Endothelial cell of umbilical vein (primary cell): Measurements from ENCODE around the gene CMSS1. TPM values are rescaled to one million over a fixed set of nuclear protein-coding genes. Genes with fewer than 3 reads are reported as not detected.

Source experiments
- BruUV-seq: library from RNA; stranded (reverse); fragments of 400-500 nt; replicated peaks from 2 replicates; lab custom pipeline; 2021; lab: Mats Ljungman, UMichigan
- CTCF ChIA-PET: fragments of 300-600, 350-600 bp; sonication (Branson Sonifier 250); formaldehyde crosslinking; loops from one replicate; lab custom pipeline; 2021; ENCODE audit warnings: antibody characterized with exemption, inconsistent platforms; lab: Charles Lee
- POLR2A ChIA-PET: fragments of 300-600, 350-600 bp; sonication (Branson Sonifier 250); formaldehyde crosslinking; loops from one replicate; lab custom pipeline; 2021; ENCODE audit warnings: antibody characterized with exemption, inconsistent platforms; lab: Charles Lee
- DNase-seq: peaks from one replicate; pipeline ENCODE4 v3.0.0-alpha.2; 2011; ENCODE audit warnings: low read depth, low spot score
- FAIRE-seq: peaks from 2 replicates; lab custom pipeline; 2011; peaks lifted over from hg19 to GRCh38; lab: Jason Lieb, UNC
- H2AFZ ChIP-seq: 2 replicates; pipeline ENCODE4 v1.6.0; 2012; ENCODE audit warnings: low read depth, low read length, control low read depth, inconsistent platforms
- H3K27ac ChIP-seq: 2 replicates; pipeline ENCODE4 v1.5.1; 2011; ENCODE audit warnings: low read depth, mild to moderate bottlenecking, control low read depth, low read length, moderate library complexity; ENCODE audit not compliant: insufficient read depth
- H3K27me3 ChIP-seq, 2 experiments: 2 replicates each; pipeline versions ENCODE4 v1.6.0 to v1.6.1; 2011; ENCODE audit warnings: low read length in 2 of 2, mixed read lengths in 1 of 2; ENCODE audit not compliant: control insufficient read depth in 2 of 2, insufficient read depth in 2 of 2
- H3K36me3 ChIP-seq, 2 experiments: 2 replicates in 1 of 2; 3 replicates in 1 of 2; pipeline ENCODE4 v1.5.1; 2011; ENCODE audit warnings: low read length in 2 of 2, mild to moderate bottlenecking in 1 of 2, moderate library complexity in 1 of 2; ENCODE audit not compliant: control insufficient read depth in 2 of 2, insufficient read depth in 2 of 2; ENCODE audit errors: extremely low read depth in 1 of 2
- H3K4me1 ChIP-seq: 3 replicates; pipeline ENCODE4 v1.5.1; 2011; ENCODE audit warnings: mild to moderate bottlenecking, low read length; ENCODE audit not compliant: control insufficient read depth, insufficient read depth; ENCODE audit errors: extremely low read depth
- H3K4me2 ChIP-seq: 2 replicates; pipeline ENCODE4 v1.6.1; 2011; ENCODE audit warnings: low read length, control low read depth, mixed read lengths; ENCODE audit not compliant: insufficient read depth
- H3K4me3 ChIP-seq, 3 experiments: fragments of 200-600 bp in 1 of 3; sonication (generic), shearing (Covaris generic) in 1 of 3; replicated peaks in 1 of 3; 2 replicates each; pipeline ENCODE4 v1.5.1; 2011 to 2016; ENCODE audit warnings: control low read depth in 3 of 3, low read length in 3 of 3, mild to moderate bottlenecking in 2 of 3, inconsistent platforms in 1 of 3, low read depth in 1 of 3, moderate library complexity in 1 of 3; ENCODE audit not compliant: insufficient read depth in 1 of 3
- H3K79me2 ChIP-seq: 2 replicates; pipeline ENCODE4 v1.6.0; 2012; ENCODE audit warnings: low read length, inconsistent platforms; ENCODE audit not compliant: control insufficient read depth, insufficient read depth
- H3K9ac ChIP-seq: replicated peaks from 2 replicates; pipeline ENCODE3; 2011; ENCODE audit warnings: low read length, control low read depth; ENCODE audit not compliant: insufficient read depth; ENCODE audit errors: extremely low read depth
- H3K9me1 ChIP-seq: replicated peaks from 3 replicates; pipeline ENCODE4 v1.6.0; 2011; ENCODE audit warnings: mild to moderate bottlenecking, low read length; ENCODE audit not compliant: control insufficient read depth, insufficient read depth; ENCODE audit errors: extremely low read depth
- H3K9me3 ChIP-seq: replicated peaks from 2 replicates; pipeline ENCODE4 v1.5.1; 2012; ENCODE audit warnings: low read length, inconsistent platforms; ENCODE audit not compliant: control insufficient read depth, insufficient read depth
- H4K20me1 ChIP-seq: replicated peaks from 2 replicates; pipeline ENCODE3; 2011; ENCODE audit warnings: mild to moderate bottlenecking, low read length; ENCODE audit not compliant: control insufficient read depth, insufficient read depth; ENCODE audit errors: extremely low read depth
- EZH2 ChIP-seq: IDR thresholded peaks from 2 replicates; pipeline ENCODE4 v1.6.1; 2012; ENCODE audit warnings: borderline replicate concordance, low read depth, mild to moderate bottlenecking, moderate library complexity, low read length, inconsistent platforms; ENCODE audit not compliant: severe bottlenecking
- FOS ChIP-seq: IDR thresholded peaks from 2 replicates; pipeline ENCODE4 v1.6.1; 2011; ENCODE audit warnings: mild to moderate bottlenecking, low read length, moderate library complexity, borderline replicate concordance; ENCODE audit not compliant: insufficient read depth
- GATA2 ChIP-seq: IDR thresholded peaks from 2 replicates; pipeline ENCODE4 v1.7.0; 2011; ENCODE audit warnings: low read depth, mild to moderate bottlenecking, moderate library complexity, mixed read lengths, low read length; ENCODE audit not compliant: insufficient read length, insufficient read depth
- JUN ChIP-seq: IDR thresholded peaks from 2 replicates; pipeline ENCODE4 v1.6.1; 2011; ENCODE audit warnings: borderline replicate concordance, low read depth; ENCODE audit not compliant: insufficient read length, insufficient read depth
- MYC ChIP-seq: IDR thresholded peaks from one replicate; pipeline ENCODE4 v1.6.1; 2011; ENCODE audit warnings: mild to moderate bottlenecking, low read depth, low read length
- POLR2A ChIP-seq: IDR thresholded peaks from 2 replicates; pipeline ENCODE4 v1.6.1; 2012; ENCODE audit warnings: low read depth, mild to moderate bottlenecking, control low read depth, low read length
- POLR2AphosphoS5 ChIP-seq: IDR thresholded peaks from 2 replicates; pipeline ENCODE4 v1.6.1; 2012; ENCODE audit warnings: low read depth, mild to moderate bottlenecking, control low read depth, low read length, moderate library complexity; ENCODE audit not compliant: insufficient read depth
- dilution Hi-C: fragments of 300-500 bp; cut with MboI; formaldehyde crosslinking; loops from one replicate; pipeline ENCODE4 v1.15.0; 2019; ENCODE audit warnings: low sequenced_read_pairs; ENCODE audit not compliant: extremely low pct_ligation_motif_present
- intact Hi-C: fragments of 100-400 bp; cut with micrococcal nuclease; formaldehyde crosslinking; loops from one replicate; pipeline ENCODE4 v1.10.0; 2022
- polyA plus RNA-seq, 4 experiments: library from polyadenylated mRNA; depleted of rRNA in 3 of 4; stranded (reverse) in 3 of 4; unstranded in 1 of 4; fragments of >200 nt; gene quantifications; 2 replicates each; pipeline versions ENCODE4 v1.2.1 to v1.2.3, GENCODE V29; 2011 to 2012; ENCODE audit warnings: missing spikeins in 1 of 4
- total RNA-seq: library from RNA; stranded (reverse); gene quantifications from 2 replicates; pipeline ENCODE4 v1.2.3, GENCODE V29; 2021
- TF ChIP-seq, protein P1 (sequence below), 2 donors: IDR thresholded peaks; 1 replicate in 1 of 2; 2 replicates in 1 of 2; pipeline ENCODE4 v1.5.1; 2011; ENCODE audit warnings: low read length in 2 of 2, mild to moderate bottlenecking in 2 of 2, moderate library complexity in 2 of 2, control low read depth in 1 of 2, inconsistent platforms in 1 of 2, low read depth in 1 of 2; ENCODE audit not compliant: insufficient read depth in 1 of 2; ENCODE audit errors: extremely low read depth in 1 of 2
- TF ChIP-seq, protein P2 (sequence below): IDR thresholded peaks from 2 replicates; pipeline ENCODE4 v1.6.1; 2011; ENCODE audit not compliant: insufficient read depth, insufficient read length

CMSS1 gene
- total and polyA plus RNA-seq, 2 donors (not counting 3 experiments of a cell fraction or from before 2014, with no cell fraction given), result 9.7 to 60.6 TPM

DNA sequence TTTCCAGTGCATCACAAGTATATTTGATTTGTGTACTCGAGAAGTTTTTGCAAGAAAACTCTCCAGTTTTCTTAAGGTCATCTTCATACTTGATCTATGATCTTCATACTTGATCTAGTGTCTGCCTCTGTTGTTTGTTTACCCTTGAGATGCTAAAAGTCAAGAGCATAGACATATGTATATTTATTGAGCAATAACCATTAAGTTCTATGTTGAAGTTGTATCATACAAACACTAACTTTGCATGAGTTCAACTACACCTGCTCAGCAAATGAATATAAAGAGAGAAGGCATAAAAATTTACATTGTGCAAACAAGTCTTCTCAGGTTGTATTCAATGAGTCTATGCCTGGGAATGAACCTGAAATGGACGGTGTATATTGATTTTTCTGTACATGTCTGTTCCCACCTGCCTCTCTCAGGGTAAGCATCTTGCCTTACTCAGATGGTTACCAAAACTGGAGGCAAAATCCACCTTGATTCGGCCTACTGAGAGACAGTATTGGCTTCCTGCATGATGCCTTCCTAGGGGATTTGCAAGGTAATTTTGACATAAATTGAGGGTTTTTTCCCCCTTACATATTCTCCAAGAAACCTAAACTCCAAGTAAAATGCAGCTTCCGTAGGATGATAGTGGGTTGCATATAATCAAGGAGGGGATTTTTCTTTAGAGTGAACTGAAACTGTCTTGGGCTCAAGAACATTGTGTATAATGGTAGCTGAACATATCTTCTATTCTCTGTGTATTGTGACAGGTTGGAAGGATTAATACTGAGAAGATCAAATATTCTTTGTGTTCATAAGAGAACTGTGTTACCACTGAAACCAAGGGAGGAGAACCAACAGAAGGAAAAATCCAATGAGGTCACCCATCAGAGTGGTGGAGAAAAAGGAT lies 186.2 kb downstream of the CMSS1 start:
- no peak overlapping the region for H3K9ac ChIP-seq
- intact Hi-C loops, result no loop called here
- no peaks in the 10 kb centered on the region for H3K79me2 ChIP-seq
- no peak for DNase-seq
- H3K4me2 ChIP-seq, result no peak overlapping the region
- no peaks in the 10 kb centered on the region for H3K27me3 ChIP-seq
- CTCF ChIA-PET, result interaction anchor here (1.0 to 1.4 kb wide), 2 partner anchors 172 to 251 kb away, joined by 3 to 4 read pairs; no protein-coding TSS in a partner anchor
- POLR2A ChIA-PET, result no interaction called here
- dilution Hi-C loops, result no loop called here
- H2AFZ ChIP-seq, result no peak overlapping the region
- H3K4me3 ChIP-seq, result no peak overlapping the region
- no TSS peak for BruUV-seq
- H3K36me3 ChIP-seq, result no peaks in the 10 kb centered on the region
- TF ChIP-seq EZH2 (no peak), MYC (no peak), GATA2 (no peak), POLR2A (no peak), FOS (no peak), JUN (no peak), POLR2AphosphoS5 (no peak)
- TF ChIP-seq, protein P1, sequence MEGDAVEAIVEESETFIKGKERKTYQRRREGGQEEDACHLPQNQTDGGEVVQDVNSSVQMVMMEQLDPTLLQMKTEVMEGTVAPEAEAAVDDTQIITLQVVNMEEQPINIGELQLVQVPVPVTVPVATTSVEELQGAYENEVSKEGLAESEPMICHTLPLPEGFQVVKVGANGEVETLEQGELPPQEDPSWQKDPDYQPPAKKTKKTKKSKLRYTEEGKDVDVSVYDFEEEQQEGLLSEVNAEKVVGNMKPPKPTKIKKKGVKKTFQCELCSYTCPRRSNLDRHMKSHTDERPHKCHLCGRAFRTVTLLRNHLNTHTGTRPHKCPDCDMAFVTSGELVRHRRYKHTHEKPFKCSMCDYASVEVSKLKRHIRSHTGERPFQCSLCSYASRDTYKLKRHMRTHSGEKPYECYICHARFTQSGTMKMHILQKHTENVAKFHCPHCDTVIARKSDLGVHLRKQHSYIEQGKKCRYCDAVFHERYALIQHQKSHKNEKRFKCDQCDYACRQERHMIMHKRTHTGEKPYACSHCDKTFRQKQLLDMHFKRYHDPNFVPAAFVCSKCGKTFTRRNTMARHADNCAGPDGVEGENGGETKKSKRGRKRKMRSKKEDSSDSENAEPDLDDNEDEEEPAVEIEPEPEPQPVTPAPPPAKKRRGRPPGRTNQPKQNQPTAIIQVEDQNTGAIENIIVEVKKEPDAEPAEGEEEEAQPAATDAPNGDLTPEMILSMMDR (IDR thresholded peaks at IDR 0.05; ENCODE audit: extremely low read depth in 1 of 2, insufficient read depth in 1 of 2, low read depth in 1 of 2, low read length in 2 of 2), result no peak
- TF ChIP-seq, protein P2, sequence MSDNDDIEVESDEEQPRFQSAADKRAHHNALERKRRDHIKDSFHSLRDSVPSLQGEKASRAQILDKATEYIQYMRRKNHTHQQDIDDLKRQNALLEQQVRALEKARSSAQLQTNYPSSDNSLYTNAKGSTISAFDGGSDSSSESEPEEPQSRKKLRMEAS, result no peak
- H3K4me1 ChIP-seq, result peaks cover 59% of the 10 kb centered on the region
- no peak overlapping the region for H3K27ac ChIP-seq
- H4K20me1 ChIP-seq, result no peaks in the 10 kb centered on the region
- H3K9me3 ChIP-seq, result no peaks in the 10 kb centered on the region
- no peak for FAIRE-seq
- H3K9me1 ChIP-seq, result no peaks in the 10 kb centered on the region
